Measurements from ENCODE around the gene HMGXB3.
A peak's percentile ranks its signal among the peaks of the same experiment; 100 is the strongest.

HMGXB3 gene, protein sequence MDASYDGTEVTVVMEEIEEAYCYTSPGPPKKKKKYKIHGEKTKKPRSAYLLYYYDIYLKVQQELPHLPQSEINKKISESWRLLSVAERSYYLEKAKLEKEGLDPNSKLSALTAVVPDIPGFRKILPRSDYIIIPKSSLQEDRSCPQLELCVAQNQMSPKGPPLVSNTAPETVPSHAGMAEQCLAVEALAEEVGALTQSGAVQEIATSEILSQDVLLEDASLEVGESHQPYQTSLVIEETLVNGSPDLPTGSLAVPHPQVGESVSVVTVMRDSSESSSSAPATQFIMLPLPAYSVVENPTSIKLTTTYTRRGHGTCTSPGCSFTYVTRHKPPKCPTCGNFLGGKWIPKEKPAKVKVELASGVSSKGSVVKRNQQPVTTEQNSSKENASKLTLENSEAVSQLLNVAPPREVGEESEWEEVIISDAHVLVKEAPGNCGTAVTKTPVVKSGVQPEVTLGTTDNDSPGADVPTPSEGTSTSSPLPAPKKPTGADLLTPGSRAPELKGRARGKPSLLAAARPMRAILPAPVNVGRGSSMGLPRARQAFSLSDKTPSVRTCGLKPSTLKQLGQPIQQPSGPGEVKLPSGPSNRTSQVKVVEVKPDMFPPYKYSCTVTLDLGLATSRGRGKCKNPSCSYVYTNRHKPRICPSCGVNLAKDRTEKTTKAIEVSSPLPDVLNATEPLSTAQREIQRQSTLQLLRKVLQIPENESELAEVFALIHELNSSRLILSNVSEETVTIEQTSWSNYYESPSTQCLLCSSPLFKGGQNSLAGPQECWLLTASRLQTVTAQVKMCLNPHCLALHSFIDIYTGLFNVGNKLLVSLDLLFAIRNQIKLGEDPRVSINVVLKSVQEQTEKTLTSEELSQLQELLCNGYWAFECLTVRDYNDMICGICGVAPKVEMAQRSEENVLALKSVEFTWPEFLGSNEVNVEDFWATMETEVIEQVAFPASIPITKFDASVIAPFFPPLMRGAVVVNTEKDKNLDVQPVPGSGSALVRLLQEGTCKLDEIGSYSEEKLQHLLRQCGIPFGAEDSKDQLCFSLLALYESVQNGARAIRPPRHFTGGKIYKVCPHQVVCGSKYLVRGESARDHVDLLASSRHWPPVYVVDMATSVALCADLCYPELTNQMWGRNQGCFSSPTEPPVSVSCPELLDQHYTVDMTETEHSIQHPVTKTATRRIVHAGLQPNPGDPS (N-terminal part only)

DNA sequence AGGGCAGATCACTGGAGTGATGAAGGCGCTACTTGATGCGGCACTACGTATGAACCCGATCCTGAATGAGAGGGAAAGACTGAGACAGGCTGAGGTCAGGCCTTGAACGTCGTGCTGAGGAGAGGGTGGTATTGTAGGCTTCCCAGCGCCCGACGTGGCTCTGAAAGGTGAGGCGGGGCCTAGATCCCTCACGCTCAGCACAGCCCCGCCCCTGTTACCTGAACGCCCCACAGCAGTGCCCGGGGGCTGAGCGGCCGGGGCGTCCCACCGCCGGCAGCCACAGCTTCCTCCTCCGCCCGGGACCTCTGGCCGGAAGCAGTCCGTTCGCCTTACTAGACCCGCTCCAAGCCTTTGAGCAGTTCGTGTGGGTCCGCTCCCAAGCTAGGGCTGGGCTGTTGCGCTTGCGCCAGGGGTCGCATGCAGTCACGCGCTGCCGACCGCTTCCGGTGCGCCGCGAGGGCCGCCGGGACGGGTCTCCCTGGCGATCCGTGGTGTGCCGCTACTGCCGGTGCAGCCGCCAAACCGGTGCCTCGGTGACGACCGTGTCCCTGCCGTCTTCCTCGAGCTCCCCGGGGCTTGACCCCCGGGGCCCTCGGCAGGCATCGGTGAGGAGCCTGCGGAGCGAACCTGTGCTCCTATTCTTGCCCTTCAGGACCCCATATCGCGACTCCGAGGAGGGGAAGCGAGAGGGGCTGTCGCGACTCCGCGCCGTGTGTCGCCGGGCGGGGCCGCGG lies at the start of gene HMGXB3, which contains the start of gene TIGD6:
Gene HMGXB3, plus strand, starts transcription at position 484 of the 734 bp plus-strand sequence. CDS start 4,114 bp downstream, outside the sequence.
Gene TIGD6, minus strand, starts transcription at position 399 of the 734 bp plus-strand sequence. CDS start 4,306 bp downstream, outside the sequence.
- peak; percentile 92 for ATAC-seq
- TF ChIP-seq TCF4 (CRISPR knock-in tag; IDR thresholded peaks at IDR 0.05; ENCODE audit: borderline replicate concordance) = no peak
- TF ChIP-seq ZC3H10 (CRISPR knock-in tag; IDR thresholded peaks at IDR 0.05) = no peak
- peak; percentile 53; the same call in 1 of the 2 replicates for TF ChIP-seq ZFP3 (CRISPR knock-in tag; IDR thresholded peaks at IDR 0.05)
- no peak for TF ChIP-seq PPARA (CRISPR knock-in tag; IDR thresholded peaks at IDR 0.05; ENCODE audit: borderline replicate concordance)

DNA sequence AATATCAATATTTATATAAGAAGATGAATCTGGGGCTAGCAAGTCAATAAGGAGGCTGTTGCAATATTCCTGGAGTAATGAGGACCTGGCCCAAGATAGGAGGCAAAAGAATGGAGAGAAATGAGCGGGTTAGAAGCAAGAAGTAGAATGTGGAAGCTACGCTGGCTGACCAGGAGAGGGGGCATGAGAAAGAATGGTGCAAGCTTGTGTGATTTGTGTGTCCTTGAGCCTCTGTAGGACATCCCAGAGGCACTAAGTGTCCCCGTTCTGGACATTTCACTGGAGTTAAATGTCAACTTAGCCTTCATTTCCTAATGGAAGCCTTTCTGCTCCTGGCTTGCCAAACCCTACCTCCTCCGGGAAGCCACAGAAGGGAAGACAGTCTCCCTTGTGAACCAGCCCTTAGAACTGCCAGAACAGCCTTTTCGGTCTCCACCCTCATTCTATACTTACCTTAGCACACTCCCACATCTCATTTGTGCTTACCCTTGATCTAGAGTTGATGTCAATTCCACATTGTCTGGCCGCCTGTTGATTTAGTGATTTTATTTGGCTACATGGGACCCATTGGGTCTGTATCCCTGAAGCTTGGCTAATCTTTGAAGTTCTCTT lies 49.3 kb upstream of the HMGXB3 start:
- no peak for ATAC-seq
- TF ChIP-seq SNAI2 (CRISPR knock-in tag; IDR thresholded peaks at IDR 0.05) (no peak), ZFP30 (CRISPR knock-in tag; IDR thresholded peaks at IDR 0.05) (no peak), ARNTL (CRISPR knock-in tag; IDR thresholded peaks at IDR 0.05; ENCODE audit: borderline replicate concordance, low read depth) (no peak), PPARA (CRISPR knock-in tag; IDR thresholded peaks at IDR 0.05; ENCODE audit: borderline replicate concordance) (no peak), ISL1 (CRISPR knock-in tag; IDR thresholded peaks at IDR 0.05) (no peak), CSDC2 (CRISPR knock-in tag; IDR thresholded peaks at IDR 0.05) (no peak), ZNF565 (CRISPR knock-in tag; conservative IDR thresholded peaks at IDR 0.05; ENCODE audit: low read depth) (no peak), ZC3H10 (CRISPR knock-in tag; IDR thresholded peaks at IDR 0.05) (no peak), RARB (CRISPR knock-in tag; IDR thresholded peaks at IDR 0.05) (no peak), ESRRG (CRISPR knock-in tag; IDR thresholded peaks at IDR 0.05) (no peak), TOX (CRISPR knock-in tag; IDR thresholded peaks at IDR 0.05; ENCODE audit: borderline replicate concordance) (no peak), ZFP3 (CRISPR knock-in tag; IDR thresholded peaks at IDR 0.05) (no peak), ZNF70 (CRISPR knock-in tag; IDR thresholded peaks at IDR 0.05) (no peak), BACH2 (CRISPR knock-in tag; IDR thresholded peaks at IDR 0.05; ENCODE audit: borderline replicate concordance) (no peak)
- TF ChIP-seq, protein P1, sequence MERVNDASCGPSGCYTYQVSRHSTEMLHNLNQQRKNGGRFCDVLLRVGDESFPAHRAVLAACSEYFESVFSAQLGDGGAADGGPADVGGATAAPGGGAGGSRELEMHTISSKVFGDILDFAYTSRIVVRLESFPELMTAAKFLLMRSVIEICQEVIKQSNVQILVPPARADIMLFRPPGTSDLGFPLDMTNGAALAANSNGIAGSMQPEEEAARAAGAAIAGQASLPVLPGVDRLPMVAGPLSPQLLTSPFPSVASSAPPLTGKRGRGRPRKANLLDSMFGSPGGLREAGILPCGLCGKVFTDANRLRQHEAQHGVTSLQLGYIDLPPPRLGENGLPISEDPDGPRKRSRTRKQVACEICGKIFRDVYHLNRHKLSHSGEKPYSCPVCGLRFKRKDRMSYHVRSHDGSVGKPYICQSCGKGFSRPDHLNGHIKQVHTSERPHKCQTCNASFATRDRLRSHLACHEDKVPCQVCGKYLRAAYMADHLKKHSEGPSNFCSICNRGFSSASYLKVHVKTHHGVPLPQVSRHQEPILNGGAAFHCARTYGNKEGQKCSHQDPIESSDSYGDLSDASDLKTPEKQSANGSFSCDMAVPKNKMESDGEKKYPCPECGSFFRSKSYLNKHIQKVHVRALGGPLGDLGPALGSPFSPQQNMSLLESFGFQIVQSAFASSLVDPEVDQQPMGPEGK (CRISPR knock-in tag; IDR thresholded peaks at IDR 0.05; ENCODE audit: borderline replicate concordance) = no peak
- TF ChIP-seq, protein P2, sequence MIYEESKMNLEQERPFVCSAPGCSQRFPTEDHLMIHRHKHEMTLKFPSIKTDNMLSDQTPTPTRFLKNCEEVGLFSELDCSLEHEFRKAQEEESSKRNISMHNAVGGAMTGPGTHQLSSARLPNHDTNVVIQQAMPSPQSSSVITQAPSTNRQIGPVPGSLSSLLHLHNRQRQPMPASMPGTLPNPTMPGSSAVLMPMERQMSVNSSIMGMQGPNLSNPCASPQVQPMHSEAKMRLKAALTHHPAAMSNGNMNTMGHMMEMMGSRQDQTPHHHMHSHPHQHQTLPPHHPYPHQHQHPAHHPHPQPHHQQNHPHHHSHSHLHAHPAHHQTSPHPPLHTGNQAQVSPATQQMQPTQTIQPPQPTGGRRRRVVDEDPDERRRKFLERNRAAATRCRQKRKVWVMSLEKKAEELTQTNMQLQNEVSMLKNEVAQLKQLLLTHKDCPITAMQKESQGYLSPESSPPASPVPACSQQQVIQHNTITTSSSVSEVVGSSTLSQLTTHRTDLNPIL (CRISPR knock-in tag; IDR thresholded peaks at IDR 0.05; ENCODE audit: low read depth) = no peak
- TF ChIP-seq, protein P3, sequence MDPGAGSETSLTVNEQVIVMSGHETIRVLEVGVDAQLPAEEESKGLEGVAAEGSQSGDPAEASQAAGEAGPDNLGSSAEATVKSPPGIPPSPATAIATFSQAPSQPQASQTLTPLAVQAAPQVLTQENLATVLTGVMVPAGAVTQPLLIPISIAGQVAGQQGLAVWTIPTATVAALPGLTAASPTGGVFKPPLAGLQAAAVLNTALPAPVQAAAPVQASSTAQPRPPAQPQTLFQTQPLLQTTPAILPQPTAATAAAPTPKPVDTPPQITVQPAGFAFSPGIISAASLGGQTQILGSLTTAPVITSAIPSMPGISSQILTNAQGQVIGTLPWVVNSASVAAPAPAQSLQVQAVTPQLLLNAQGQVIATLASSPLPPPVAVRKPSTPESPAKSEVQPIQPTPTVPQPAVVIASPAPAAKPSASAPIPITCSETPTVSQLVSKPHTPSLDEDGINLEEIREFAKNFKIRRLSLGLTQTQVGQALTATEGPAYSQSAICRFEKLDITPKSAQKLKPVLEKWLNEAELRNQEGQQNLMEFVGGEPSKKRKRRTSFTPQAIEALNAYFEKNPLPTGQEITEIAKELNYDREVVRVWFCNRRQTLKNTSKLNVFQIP (CRISPR knock-in tag; IDR thresholded peaks at IDR 0.05; ENCODE audit: borderline replicate concordance, low read depth) = no peak

DNA sequence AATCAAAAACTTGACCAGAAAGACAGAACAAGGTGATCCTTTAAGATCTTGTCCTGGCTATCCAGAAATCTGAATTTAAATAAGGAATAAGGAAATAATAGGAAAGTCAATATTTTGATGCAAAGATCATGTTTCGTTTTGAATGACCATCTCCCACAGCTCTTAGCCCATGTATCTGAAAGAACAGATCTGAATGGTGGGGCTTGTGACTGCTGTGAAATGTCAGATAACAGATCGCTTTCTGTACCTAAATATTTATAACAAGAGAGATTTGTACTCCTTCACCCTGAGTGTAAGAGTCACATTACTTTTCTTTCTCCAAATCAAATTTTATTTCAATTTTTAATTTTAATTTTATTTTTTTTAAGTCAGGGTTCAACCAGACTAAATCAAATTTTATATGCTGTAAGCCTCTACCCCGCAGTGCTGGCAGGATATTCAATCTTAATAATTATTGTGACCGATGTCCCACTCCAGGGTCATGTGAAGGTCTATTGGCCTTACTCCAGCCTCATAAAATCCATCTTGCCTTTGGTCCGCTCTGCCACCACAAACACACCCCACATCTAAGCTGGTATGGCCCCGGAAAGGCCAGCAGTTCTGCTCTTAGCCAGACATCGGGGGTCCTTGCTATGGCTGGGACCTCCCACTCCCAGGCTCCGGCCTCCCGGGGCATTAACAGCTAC lies 47.0 kb upstream of the HMGXB3 start:
- ATAC-seq = no peak
- TF ChIP-seq SNAI2 (CRISPR knock-in tag; IDR thresholded peaks at IDR 0.05) (no peak), ESRRG (CRISPR knock-in tag; IDR thresholded peaks at IDR 0.05) (no peak), ISL1 (CRISPR knock-in tag; IDR thresholded peaks at IDR 0.05) (no peak), ZFP3 (CRISPR knock-in tag; IDR thresholded peaks at IDR 0.05) (no peak), OSR1 (CRISPR knock-in tag; IDR thresholded peaks at IDR 0.05) (no peak), ZNF8 (CRISPR knock-in tag; IDR thresholded peaks at IDR 0.05) (no peak), PPARA (CRISPR knock-in tag; IDR thresholded peaks at IDR 0.05; ENCODE audit: borderline replicate concordance) (no peak)
